SK-N-MC (cell line): Measurements from ENCODE around the gene SNX8.

Source experiments
- EZH2 ChIP-seq: fragments of 200-600 bp; sonication (generic); IDR thresholded peaks from one replicate; pipeline ENCODE4 v1.6.1; 2017; ENCODE audit warnings: antibody characterized with exemption
- FOXP2 ChIP-seq: optimal IDR thresholded peaks from 2 replicates; pipeline ENCODE3; 2011; ENCODE audit warnings: mild to moderate bottlenecking, moderate library complexity; ENCODE audit not compliant: insufficient read depth; ENCODE audit errors: extremely low read length, control extremely low read depth
- POLR2AphosphoS5 ChIP-seq: IDR thresholded peaks from 2 replicates; pipeline ENCODE4 v1.6.1; 2012; ENCODE audit warnings: mild to moderate bottlenecking, low read depth, low read length, borderline replicate concordance

- no peak for TF ChIP-seq EZH2
- no peak for TF ChIP-seq POLR2AphosphoS5
- no peak for TF ChIP-seq FOXP2
Measured at GRCh38 chr7:2269991-2270460, 44.2 kb downstream of the SNX8 start.
